DND-41 (cell line): Measurements from ENCODE around the gene MICAL3.

Experiments
- CTCF ChIP-seq: IDR thresholded peaks from 2 replicates; pipeline ENCODE4 v1.5.1; 2012; ENCODE audit warnings: borderline replicate concordance, low read length, moderate library complexity, mild to moderate bottlenecking; ENCODE audit not compliant: poor library complexity, severe bottlenecking; ENCODE audit errors: extremely low read depth
- EZH2 ChIP-seq: IDR thresholded peaks from 3 replicates; pipeline ENCODE4 v1.6.1; 2012; ENCODE audit warnings: borderline replicate concordance, low read depth, mild to moderate bottlenecking, moderate library complexity, low read length, inconsistent platforms; ENCODE audit not compliant: severe bottlenecking

- no peak for TF ChIP-seq CTCF
- TF ChIP-seq EZH2 = no peak
These were observed 43.4 kb upstream of the MICAL3 start for GRCh38 chr22:18067548-18068341.
